Tibial nerve (tissue), 4 donors: ENCODE results near the gene VAMP1. TPM values are rescaled to one million over a fixed set of nuclear protein-coding genes. Genes with fewer than 3 reads are reported as not detected.
A peak's percentile ranks its signal among the peaks of the same experiment; 100 is the strongest.
"Not testable (repeated sequence)": the region's sequence is repeated elsewhere in the genome, so short reads cannot be mapped to it uniquely, and the experiment has no call there.

Source experiments
- DNase-seq, 2 donors: peaks; one replicate each; pipeline ENCODE4 v3.0.0-alpha.2; 2019; ENCODE audit warnings: low spot score in 2 of 2
- H3K27ac ChIP-seq, 4 donors: fragments of 200-600 bp; sonication (generic) in 3 of 4; one replicate each; pipeline ENCODE4 v1.5.1; 2017 to 2019; ENCODE audit warnings: mild to moderate bottlenecking in 1 of 4
- H3K27me3 ChIP-seq, 2 donors: fragments of 200-600 bp; sonication (generic) in 1 of 2; one replicate each; pipeline versions ENCODE4 v1.5.1 to v1.6.0; 2017 to 2019
- H3K36me3 ChIP-seq, 3 donors: fragments of 200-600 bp; sonication (generic); one replicate each; pipeline ENCODE4 v1.5.1; 2018 to 2019
- H3K4me1 ChIP-seq, 4 donors: fragments of 200-600 bp; sonication (generic) in 3 of 4; one replicate each; pipeline ENCODE4 v1.5.1; 2017 to 2019
- H3K4me3 ChIP-seq, 4 donors: fragments of 200-600 bp; sonication (generic) in 3 of 4; one replicate each; pipeline ENCODE4 v1.5.1; 2017 to 2019; ENCODE audit warnings: mild to moderate bottlenecking in 1 of 4, moderate library complexity in 1 of 4
- H3K9me3 ChIP-seq, 4 donors: fragments of 200-600 bp; sonication (generic) in 3 of 4; one replicate each; pipeline ENCODE4 v1.5.1; 2017 to 2019
- CTCF ChIP-seq, 5 experiments: fragments of 200-600 bp in 3 of 5; fragments of 450-650 bp in 2 of 5; sonication (generic) in 3 of 5; IDR thresholded peaks; one replicate each; pipeline ENCODE4 v1.5.1; 2016 to 2019; ENCODE audit warnings: antibody characterized with exemption in 5 of 5, mild to moderate bottlenecking in 3 of 5, moderate library complexity in 2 of 5
- EP300 ChIP-seq, 2 donors: sonication (generic); formaldehyde crosslinking; IDR thresholded peaks; one replicate each; pipeline ENCODE4 v1.6.1; 2017; ENCODE audit warnings: antibody characterized with exemption in 2 of 2, mild to moderate bottlenecking in 1 of 2
- POLR2A ChIP-seq, 2 donors: fragments of 450-650 bp; IDR thresholded peaks; one replicate each; pipeline ENCODE4 v1.6.1; 2017; ENCODE audit warnings: antibody characterized with exemption in 2 of 2, mild to moderate bottlenecking in 2 of 2, moderate library complexity in 2 of 2
- WGBS, 2 donors: methylation state at CpG; one replicate each; pipeline ENCODE4 v1.1.5; 2018; 5-methylcytosine and 5-hydroxymethylcytosine counted together
- total RNA-seq, 4 donors: library from RNA; depleted of rRNA; stranded (reverse); fragments of >200 nt; gene quantifications; one replicate each; pipeline ENCODE4 v1.1.0, GENCODE V29; 2016

Gene VAMP1
- total RNA-seq, 4 donors from 2014 or later = 12.0 to 31.0 (median 19.3) TPM

GRCh38 chr12:6500466-6500865 is 30.0 kb upstream of the VAMP1 start:
- TF ChIP-seq POLR2A (IDR thresholded peaks at IDR 0.05) = no peak
- no peak for TF ChIP-seq EP300 (IDR thresholded peaks at IDR 0.05)
- TF ChIP-seq CTCF (IDR thresholded peaks at IDR 0.05) = no peak
- WGBS, 2 donors = 68 to 85% methylated on average over 2 of the region's 2 CpGs
- Histone ChIP-seq H3K9me3 (no peaks in the 10 kb centered on the region), H3K36me3 (peaks cover 0 to 40% (median 5%) of the 10 kb centered on the region in 3 donors), H3K4me3 (no peak overlapping the region), H3K27ac (no peak overlapping the region), H3K4me1 (peaks cover 0 to 3% (median 1%) of the 10 kb centered on the region in 4 donors), H3K27me3 (no peaks in the 10 kb centered on the region)
- DNase-seq = no peak

DNA sequence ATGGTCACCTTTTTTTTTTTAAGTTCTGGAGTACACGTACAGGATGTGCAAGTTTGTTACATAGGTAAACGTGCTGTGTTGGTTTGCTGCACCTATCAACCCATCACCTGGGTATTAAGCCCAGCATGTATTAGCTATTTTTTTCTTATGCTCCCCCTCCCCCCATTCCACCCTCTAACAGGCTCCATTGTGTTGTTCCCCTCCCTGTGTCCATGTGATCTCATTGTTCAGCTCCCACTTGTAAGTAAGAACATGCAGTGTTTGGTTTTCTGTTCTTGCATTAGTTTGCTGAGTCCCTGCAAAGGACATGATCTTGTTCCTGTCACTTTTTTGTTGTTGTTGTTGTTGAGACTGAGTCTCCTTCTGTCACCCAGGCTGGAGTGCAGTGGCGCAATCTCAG is 26.8 kb upstream of the VAMP1 start:
- Histone ChIP-seq H3K27ac (peak overlapping the region in 1 of 4 donors; percentile 62), H3K36me3 (peaks cover 0 to 28% (median 5%) of the 10 kb centered on the region in 3 donors), H3K4me1 (peaks cover 0 to 22% (median 16%) of the 10 kb centered on the region in 4 donors)
- not testable (repeated sequence) for H3K9me3 ChIP-seq, H3K4me3 ChIP-seq, DNase-seq, H3K27me3 ChIP-seq
- WGBS, 2 donors = 62 to 65% methylated on average over 3 of the region's 3 CpGs

DNA sequence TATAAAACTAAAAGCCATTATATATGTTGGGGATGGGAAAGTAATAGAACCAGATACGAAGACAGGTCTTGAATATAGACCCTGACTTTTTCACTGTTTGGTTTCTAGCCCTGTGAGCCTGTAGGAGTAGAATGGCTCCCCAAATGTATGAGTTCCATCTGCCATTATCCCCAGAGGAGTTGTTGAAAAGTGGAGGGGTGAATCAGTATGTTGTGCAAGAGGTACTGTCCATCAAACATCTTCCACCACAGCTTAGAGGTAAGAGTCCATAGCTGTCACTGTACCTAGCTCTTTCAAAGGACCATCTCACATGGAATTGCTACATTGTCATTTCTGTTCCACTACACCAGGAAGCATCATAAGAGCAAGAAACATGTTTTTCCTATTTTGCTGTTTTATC is 24.5 kb upstream of the VAMP1 start:
- DNase-seq = no peak
- Histone ChIP-seq H3K27ac (peak overlapping the region in 1 of 4 donors; percentile 95), H3K9me3 (no peaks in the 10 kb centered on the region), H3K4me1 (peaks cover 0 to 28% (median 20%) of the 10 kb centered on the region in 4 donors), H3K27me3 (no peaks in the 10 kb centered on the region), H3K36me3 (peaks cover 0 to 44% (median 5%) of the 10 kb centered on the region in 3 donors), H3K4me3 (peak overlapping the region in 1 of 4 donors; percentile 76)
- WGBS, 2 donors = 58 to 61% methylated on average over 1 of the region's 1 CpG
- TF ChIP-seq POLR2A (IDR thresholded peaks at IDR 0.05) (no peak), EP300 (IDR thresholded peaks at IDR 0.05) (no peak)

DNA sequence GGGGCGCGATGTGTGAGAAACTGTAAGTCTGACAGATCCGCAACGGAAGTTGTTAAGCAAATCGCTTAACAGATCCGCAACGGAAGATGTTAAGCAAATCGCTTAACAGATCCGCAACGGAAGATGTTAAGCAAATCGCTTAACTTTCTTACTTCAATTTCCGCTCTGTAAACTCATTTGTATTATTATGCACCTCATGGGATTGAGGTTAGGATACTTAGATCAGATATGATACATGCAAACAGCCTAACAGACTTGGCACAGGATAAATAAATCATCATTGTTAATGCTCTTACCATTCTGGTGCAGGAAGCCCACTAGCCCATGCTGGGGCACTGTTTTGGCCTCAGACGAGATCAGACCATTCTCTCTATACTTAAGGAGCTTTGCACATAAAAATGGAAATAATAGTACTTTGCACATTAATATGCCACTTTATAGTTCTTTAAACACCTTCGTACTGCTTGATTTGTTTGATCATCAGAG is 23.8 kb upstream of the VAMP1 start:
- no peaks in the 10 kb centered on the region for H3K27me3 ChIP-seq
- H3K4me1 ChIP-seq = peaks cover 0 to 28% (median 20%) of the 10 kb centered on the region in 4 donors
- 2% methylated on average over 14 of the region's 14 CpGs for WGBS, 2 donors
- peak overlapping the region in 3 of 4 donors; percentile 95 to 98 (median 96) for H3K27ac ChIP-seq
- DNase-seq = no peak
- peaks cover 0 to 37% (median 5%) of the 10 kb centered on the region in 3 donors for H3K36me3 ChIP-seq
- H3K9me3 ChIP-seq = no peaks in the 10 kb centered on the region
- peak overlapping the region; percentile 76 to 88 (median 82) for H3K4me3 ChIP-seq
- TF ChIP-seq CTCF (IDR thresholded peaks at IDR 0.05) = no peak
- no peak for TF ChIP-seq EP300 (IDR thresholded peaks at IDR 0.05)
- TF ChIP-seq POLR2A (IDR thresholded peaks at IDR 0.05) = no peak

GRCh38 chr12:6493497-6494257 is 23.2 kb upstream of the VAMP1 start, which contains the start of gene NCAPD2:
TSS of gene NCAPD2 (plus strand) at chr12:6494102. CDS start at chr12:6495099, 997 bp downstream.
- no peaks in the 10 kb centered on the region for H3K9me3 ChIP-seq
- peak; percentile 84 to 88 for DNase-seq
- peaks cover 0 to 31% (median 3%) of the 10 kb centered on the region in 3 donors for H3K36me3 ChIP-seq
- TF ChIP-seq EP300 (IDR thresholded peaks at IDR 0.05) = peak in 1 of 2 donors; percentile 12
- peak in 3 of 5 experiments; percentile 20 to 88 (median 82) for TF ChIP-seq CTCF (IDR thresholded peaks at IDR 0.05)
- no peak for TF ChIP-seq POLR2A (IDR thresholded peaks at IDR 0.05)
- H3K4me3 ChIP-seq = peak within 1 kb of the TSS; percentile 76 to 88 (median 82)
- peak within 1 kb of the TSS; percentile 88 to 98 (median 96) for H3K27ac ChIP-seq
- WGBS, 2 donors = 0 to 1% methylated on average over 36 to 48 of the region's 49 CpGs
- H3K4me1 ChIP-seq = peaks cover 0 to 28% (median 20%) of the 10 kb centered on the region in 4 donors
- H3K27me3 ChIP-seq = no peaks in the 10 kb centered on the region
